ENCODE data around the gene GLP2R.
"Not testable (repeated sequence)": the region's sequence is repeated elsewhere in the genome, so short reads cannot be mapped to it uniquely, and the experiment has no call there.

DNA sequence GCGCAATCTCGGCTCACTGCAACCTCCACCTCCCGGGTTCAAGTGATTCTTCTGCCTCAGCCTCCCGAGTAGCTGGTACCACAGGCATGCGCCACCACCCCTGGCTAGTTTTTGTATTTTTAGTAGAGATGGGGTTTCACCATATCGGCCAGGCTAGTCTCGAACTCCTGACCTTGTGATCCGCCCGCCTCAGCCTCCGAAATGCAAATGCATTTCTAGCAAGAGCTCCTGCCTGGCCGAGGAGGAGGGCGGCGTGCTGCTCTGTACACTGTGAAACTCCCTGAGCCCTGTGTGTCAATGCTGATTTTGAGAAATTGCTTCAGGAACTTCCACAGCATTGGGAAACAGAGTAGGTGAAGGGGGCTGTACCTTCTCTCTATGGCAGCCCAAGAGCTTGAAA lies 95.5 kb downstream of the GLP2R start:
- TF ChIP-seq ZNF175 (tag by site-specific recombination; IDR thresholded peaks at IDR 0.05); GLI4 (tag by site-specific recombination; IDR thresholded peaks at IDR 0.05); CTCF (tag by site-specific recombination; IDR thresholded peaks at IDR 0.05); ZNF701 (tag by site-specific recombination; IDR thresholded peaks at IDR 0.05); ZNF221 (tag by site-specific recombination; IDR thresholded peaks at IDR 0.05; ENCODE audit: borderline replicate concordance); ZNF114 (tag by site-specific recombination; IDR thresholded peaks at IDR 0.05); ZNF514 (tag by site-specific recombination; IDR thresholded peaks at IDR 0.05); ZNF362 (tag by site-specific recombination; IDR thresholded peaks at IDR 0.05); ZNF24 (tag by site-specific recombination; IDR thresholded peaks at IDR 0.05): not testable (repeated sequence)
- TF ChIP-seq, protein P1, sequence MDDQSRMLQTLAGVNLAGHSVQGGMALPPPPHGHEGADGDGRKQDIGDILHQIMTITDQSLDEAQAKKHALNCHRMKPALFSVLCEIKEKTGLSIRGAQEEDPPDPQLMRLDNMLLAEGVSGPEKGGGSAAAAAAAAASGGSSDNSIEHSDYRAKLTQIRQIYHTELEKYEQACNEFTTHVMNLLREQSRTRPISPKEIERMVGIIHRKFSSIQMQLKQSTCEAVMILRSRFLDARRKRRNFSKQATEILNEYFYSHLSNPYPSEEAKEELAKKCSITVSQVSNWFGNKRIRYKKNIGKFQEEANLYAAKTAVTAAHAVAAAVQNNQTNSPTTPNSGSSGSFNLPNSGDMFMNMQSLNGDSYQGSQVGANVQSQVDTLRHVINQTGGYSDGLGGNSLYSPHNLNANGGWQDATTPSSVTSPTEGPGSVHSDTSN (CRISPR knock-in tag; IDR thresholded peaks at IDR 0.05), result not testable (repeated sequence)
- TF ChIP-seq, protein P2, sequence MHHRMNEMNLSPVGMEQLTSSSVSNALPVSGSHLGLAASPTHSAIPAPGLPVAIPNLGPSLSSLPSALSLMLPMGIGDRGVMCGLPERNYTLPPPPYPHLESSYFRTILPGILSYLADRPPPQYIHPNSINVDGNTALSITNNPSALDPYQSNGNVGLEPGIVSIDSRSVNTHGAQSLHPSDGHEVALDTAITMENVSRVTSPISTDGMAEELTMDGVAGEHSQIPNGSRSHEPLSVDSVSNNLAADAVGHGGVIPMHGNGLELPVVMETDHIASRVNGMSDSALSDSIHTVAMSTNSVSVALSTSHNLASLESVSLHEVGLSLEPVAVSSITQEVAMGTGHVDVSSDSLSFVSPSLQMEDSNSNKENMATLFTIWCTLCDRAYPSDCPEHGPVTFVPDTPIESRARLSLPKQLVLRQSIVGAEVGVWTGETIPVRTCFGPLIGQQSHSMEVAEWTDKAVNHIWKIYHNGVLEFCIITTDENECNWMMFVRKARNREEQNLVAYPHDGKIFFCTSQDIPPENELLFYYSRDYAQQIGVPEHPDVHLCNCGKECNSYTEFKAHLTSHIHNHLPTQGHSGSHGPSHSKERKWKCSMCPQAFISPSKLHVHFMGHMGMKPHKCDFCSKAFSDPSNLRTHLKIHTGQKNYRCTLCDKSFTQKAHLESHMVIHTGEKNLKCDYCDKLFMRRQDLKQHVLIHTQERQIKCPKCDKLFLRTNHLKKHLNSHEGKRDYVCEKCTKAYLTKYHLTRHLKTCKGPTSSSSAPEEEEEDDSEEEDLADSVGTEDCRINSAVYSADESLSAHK (tag by site-specific recombination; IDR thresholded peaks at IDR 0.05), result not testable (repeated sequence)
